Mucosa of gallbladder (tissue), 1 donor: ENCODE data around the gene SORCS3. TPM values are rescaled to one million over a fixed set of nuclear protein-coding genes. Genes with fewer than 3 reads are reported as not detected.

Source experiments
- DNase-seq: peaks from one replicate; pipeline ENCODE4 v3.0.0-alpha.2; 2020; ENCODE audit warnings: low spot score
- total RNA-seq: library from RNA; stranded (reverse); gene quantifications from one replicate; pipeline ENCODE4 v1.2.1, GENCODE V29; 2021
- donor health status: DM: no; HTN: no; CAD: no.

SORCS3 gene
- 0.17 TPM for total RNA-seq

DNA sequence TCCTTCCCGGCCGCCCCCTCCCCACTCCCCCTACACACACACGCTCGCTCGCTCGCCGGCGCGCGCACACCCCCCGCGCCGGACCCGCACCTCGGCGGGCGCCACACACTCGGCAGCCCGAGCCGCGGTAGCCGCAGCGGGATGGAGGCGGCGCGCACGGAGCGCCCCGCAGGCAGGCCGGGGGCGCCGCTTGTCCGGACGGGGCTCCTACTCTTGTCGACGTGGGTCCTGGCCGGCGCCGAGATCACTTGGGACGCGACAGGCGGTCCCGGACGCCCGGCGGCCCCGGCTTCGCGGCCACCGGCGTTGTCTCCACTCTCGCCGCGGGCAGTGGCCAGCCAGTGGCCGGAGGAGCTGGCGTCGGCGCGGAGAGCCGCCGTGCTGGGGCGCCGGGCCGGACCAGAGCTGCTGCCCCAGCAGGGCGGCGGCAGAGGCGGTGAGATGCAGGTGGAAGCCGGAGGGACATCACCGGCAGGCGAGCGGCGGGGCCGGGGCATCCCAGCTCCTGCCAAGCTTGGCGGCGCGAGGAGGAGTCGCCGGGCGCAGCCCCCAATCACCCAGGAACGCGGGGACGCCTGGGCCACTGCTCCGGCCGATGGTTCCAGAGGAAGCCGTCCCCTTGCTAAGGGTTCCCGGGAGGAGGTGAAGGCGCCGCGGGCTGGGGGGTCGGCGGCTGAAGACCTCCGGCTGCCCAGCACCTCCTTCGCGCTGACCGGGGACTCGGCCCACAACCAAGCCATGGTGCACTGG is at the start of gene SORCS3:
Gene SORCS3 (plus strand): TSS at position 104 of the 750 bp plus-strand sequence.
- no peak for DNase-seq

DNA sequence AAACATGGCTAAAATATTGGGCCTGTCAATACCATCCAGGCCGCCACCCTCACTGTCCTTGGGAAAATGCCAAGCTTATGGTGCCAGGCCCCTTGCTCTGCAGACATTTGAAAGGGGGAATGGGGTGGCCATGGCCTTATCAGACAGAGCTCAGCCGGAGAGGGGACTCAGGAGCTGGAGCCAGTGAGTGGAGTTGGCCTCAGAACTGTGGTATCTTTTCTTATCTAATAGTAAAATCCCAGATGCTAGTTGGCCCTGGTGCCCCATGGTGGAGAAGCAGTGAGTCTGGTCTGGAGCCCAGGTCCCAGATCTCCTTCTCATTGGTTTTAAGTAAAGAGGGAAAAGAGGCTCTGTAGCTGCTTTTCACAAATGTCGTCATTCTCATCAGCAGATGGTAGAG is 49.6 kb upstream of the SORCS3 start:
- DNase-seq: no peak

DNA sequence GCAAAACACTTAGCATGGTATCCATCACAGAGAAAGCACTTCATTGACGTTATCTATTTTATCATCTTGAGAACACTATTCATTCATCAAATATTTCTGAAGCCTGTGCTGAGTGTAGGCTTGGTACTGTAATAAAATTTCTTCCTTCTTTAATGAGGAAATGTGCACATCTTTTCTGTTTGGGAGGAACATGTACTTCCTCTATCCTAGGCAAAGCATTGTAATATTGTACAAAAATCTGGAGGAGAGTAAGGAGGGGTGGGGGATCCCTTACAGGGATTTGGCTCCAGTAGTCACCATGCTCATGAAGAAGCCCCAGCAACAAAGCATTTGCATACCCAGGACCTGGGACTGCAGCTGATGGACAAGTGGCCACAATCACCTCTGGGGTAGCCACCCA is 39.9 kb upstream of the SORCS3 start:
- DNase-seq: no peak

DNA sequence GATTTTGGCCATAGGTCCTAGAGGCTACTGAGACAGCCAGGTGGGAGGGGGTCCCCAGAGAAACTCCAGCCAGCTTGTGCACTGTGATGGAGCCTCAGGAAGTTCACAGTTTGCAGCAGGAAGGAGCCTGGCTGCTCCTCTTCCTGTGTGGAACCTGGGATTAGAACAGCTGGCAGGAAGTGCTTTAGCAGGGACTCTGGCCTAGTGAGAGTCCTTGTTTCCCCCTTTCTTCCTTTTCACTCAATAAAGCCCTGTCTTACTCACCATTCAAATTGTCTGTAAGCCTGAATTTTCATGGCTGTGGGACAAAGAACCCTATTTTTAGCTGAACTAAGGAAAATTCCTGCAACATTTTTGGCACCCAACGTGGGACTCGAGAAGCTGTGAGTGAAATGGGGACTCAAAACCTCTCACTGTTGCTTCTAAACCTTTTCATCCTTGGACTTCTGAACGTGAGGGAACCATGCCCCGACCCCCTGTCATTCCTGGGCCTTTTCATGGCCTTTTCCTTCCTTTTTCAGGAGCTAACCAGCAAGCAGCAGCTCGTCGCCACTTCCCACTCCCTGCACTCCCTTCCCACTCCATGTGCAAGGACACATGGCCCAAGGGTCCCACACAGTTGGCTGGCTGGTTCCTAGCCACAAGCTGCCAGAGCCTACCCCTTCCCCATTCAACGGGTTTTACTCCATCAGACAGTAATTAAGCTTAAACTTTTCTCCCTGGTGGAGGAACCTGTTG is 32.8 kb upstream of the SORCS3 start:
- no peak for DNase-seq

DNA sequence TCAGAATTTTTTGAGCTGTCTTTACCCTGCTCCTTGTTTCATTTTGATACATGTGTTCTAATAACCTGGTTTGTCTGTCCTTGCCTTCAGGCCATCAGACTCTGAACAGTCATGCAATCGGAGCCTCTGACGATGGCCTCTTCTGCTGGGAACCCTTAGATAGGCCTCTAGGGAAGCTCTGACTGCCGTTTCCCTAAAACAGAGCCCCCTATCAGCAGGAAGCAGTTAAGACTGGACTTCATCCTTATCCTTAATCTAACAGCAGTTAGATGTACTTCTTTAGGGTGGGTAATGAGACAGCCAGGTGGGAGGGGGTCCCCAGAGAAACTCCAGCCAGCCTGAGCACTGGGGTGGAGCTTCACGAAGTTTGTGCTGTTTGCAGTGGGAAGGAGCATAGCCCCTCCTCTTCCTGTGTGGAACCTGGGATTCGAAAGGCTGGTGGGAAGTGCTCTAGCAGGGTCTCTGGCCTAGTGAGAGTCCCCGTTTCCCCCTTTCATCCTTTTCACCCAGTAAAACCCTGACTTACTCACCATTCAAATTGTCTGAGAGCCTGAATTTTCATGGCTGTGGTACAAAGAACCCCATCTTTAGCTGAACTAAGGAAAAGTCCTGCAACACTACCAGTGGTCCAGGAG is 28.4 kb upstream of the SORCS3 start:
- DNase-seq: no peak

DNA sequence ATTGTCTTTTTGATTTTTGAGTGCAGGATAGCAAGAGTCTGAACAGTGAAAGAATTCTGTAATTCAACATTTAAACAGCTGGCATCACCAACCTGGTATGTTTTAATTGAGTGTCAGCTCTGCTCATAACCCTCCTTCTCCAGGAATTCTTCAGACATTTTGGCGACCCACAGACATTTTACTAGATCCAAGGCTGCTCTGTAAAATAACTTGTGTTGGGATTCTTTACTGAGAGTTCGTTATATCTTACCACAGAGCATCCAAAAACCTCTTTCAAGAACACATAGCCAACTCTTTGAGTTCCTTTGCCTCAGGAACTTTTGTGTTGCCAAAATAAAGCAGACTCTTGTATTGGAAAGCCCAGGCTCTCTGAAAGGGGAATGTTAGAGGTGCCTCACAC is 27.7 kb upstream of the SORCS3 start:
- no peak for DNase-seq

DNA sequence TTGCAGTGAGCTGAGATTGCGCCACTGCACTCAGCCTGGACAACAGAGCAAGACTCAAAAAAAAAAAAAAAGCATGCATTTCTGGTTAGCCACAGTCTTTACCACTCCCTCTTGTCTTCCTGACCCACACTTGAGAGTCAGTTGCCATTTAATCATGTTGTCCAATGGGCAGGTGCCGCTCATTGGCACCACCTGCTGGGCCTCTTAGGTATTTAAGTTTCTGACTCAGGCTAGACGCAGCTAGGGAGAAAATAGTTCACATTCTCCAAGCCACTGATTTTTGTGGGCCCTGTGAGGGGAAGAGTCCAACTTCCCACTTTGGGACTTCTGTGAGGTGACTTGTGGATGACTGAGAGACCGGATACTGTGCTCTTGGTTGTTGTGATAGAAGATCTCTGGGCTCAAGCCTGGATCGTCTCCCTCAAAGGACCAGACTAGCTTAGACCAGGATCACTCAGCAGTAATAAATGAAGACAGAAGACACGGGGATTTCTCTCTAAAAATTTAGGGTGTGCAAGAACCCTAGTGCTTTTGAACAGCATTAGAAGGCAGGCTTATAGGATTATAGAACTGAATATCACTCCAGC is 26.8 kb upstream of the SORCS3 start:
- no peak for DNase-seq

DNA sequence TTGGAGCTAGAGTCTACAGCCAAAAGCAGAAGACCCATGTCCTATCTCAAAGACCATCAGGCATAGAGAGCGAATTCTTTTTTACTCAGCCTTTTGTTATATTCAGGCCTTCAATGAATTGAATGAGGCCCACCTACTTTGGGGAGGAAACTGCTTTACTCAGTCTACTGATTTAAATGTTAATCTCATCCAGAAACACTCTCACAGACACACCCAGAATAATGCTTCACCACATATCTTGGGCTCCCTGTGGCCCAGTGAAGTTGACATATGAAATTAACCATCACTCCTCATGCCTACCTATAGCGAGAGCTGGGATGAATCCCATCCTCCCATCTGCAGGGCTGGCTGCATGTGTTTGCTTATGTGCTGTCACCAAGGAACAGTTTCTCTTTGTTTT is 26.0 kb upstream of the SORCS3 start:
- no peak for DNase-seq

DNA sequence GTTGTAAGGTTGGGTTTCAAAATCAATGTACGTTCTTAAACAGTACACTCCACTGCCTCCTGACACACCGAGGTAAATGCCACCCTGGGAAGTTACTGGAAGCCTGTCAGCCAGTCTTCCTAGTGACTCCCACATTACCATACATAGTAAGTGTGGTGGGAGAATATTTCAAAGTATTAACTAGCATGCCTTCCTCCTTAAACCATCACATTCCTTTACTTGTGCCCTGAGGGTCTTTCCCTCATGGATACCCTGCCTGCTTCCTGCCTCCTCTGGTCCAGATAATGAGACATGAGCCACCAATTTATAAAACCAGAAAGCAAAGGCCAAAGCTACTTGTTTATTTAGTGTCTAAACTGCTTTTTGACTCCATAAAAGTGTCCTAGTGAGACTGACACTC is 23.3 kb upstream of the SORCS3 start:
- no peak for DNase-seq

DNA sequence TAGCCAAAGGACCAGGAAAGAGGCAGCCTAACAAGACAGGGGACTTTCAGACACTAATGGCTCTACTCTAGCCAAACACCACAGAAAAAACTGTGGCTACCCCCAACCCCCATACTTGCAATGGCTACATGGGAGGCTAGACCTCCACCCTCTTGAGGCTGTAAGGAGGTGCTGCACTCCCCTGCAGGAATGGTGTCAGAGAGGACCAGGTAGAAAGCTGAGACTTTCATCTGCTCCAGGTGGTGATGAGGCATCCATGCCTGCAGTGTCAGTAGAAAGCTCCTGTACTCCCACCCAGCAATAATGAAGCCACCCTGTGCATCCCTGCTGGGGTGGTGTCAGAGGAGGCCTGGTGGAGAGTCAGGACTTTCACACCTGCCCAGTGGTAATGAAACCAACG is 18.9 kb upstream of the SORCS3 start:
- no peak for DNase-seq

DNA sequence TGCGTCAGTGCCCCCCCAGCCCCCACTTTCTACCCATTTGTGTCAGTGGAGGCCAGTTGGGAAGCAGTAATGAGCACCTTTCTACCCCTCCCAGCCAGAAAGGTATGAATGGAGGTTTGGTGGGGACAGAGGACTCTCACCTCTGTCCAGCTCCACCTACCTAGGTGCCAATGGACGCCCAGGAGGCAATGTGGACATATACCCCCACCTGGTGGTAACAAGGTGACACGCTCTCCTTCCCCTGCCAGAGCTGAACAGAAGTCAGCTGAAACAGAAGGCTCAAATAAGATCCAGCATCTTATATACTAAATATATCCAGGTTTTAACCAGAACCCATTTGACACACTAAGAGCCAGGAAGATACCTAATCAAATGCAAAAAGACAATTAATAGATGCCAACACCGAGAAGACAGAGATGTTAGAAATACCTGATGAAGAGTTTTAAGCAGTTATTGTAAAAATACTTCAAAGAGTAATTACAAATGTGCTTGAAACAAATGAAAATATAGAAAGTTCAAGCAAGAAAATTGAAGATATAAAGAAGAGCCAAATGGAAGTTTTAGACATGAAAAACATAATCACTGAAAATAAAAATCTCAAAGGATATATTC is 18.4 kb upstream of the SORCS3 start:
- DNase-seq: no peak

DNA sequence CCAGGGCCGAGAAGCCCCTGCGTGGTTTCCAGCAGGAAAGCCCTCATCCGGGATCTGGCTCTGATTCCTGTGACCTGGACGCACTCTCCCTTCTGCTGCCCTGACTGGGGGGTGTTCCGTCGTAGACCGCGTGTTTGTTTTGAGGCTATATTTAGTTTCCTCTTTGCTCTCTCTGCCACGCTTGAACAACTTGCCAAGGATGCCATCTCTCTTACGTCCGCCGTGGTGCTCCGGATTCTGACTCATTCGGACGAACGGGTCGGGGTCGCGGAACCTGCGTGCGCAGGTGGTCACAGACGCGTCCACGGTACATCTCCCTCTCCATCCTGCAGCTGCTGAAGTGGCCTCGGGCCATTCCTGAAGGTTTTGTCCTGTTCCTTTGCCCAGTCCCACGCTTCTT is 10.4 kb upstream of the SORCS3 start:
- DNase-seq: no peak

DNA sequence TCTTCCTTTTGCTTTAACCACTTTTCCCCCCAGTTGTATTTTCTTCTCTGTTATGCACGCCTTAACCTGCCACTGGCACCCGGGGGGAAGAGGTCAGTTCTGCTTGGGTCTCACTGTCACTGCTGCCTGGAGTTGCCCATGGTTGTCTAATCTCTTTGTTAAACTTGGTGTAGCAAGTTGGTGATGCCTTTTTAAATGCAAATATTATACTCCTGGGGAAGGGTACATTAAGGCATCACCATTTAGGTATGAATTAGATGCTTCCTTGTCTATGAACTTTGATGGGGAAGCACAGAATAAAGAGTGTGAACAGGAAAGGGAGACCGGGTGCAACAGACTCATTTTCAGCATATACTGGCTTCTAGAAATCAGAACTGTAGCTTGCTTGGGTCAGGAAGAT is 9.1 kb upstream of the SORCS3 start:
- DNase-seq: no peak

DNA sequence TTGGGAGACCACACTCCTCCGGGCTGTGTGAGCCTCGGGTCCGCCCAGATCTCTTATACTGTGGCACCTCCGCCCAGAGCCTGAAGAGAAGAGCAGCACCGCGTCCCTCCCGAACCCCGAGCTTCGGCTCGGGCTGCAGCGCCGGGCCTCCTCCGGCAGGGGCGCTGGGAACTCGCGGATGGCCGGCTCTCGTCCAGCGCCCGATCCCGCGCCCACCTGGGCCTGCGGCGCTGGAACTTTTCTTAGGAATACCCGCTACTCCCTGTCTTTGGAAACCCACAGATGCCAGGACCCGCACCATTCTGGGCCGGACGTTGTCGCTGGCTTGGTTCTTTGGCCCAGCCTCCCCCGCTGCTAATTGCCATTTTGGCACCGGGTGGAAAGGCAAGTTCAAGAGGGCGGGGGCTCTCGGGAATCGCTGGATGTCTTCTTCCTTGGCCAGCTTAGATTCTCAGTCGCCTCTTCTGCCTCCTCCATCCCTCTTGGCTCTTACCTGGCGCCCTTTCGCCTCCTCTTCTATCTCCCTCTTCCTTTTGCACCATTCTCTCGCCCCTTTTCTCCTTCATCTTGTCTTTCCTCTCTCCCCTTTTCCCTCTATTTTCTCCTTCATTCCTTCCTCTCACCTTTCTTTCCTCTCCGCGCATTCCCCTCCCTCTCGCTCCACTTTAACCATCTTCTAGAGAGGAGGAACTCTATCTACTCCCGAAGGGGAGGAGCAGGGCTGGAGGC is 2.1 kb upstream of the SORCS3 start:
- DNase-seq: no peak

DNA sequence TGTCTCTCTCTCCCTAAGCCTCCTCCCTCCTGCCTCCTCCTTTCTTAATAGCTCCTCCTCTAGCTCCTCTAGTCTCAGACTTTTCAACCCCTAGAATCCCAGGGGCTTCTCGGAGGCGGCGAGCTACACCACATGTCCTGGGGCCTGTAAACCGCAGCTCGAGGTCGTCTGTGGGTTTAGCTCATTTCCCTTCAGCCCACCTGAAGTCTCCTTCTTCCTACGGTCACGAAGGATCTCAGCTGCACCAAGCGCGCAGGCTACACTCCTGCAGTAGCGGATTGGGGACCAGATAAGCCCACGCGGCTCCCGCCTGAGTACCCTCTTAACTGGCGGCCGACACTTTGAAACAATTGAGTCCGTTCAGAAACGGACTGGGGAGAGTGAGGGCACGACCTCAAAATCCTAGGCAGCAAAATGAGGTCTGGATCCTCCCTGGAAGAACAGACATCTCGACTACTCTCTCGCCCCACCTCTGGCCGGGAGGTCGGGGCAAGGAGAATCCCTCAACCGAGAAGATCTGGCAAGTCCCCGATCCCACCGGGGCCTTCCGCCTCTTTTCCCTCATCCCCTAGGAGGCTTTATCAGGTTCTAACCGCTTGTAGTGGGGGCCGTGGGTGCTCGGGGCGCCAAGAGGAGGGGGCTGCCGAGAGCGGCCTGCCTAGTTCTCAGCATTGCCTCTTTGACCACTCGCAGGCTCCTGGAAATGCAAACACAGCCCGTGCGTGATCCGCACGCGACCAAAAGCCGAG is 1.3 kb upstream of the SORCS3 start:
- no peak for DNase-seq

DNA sequence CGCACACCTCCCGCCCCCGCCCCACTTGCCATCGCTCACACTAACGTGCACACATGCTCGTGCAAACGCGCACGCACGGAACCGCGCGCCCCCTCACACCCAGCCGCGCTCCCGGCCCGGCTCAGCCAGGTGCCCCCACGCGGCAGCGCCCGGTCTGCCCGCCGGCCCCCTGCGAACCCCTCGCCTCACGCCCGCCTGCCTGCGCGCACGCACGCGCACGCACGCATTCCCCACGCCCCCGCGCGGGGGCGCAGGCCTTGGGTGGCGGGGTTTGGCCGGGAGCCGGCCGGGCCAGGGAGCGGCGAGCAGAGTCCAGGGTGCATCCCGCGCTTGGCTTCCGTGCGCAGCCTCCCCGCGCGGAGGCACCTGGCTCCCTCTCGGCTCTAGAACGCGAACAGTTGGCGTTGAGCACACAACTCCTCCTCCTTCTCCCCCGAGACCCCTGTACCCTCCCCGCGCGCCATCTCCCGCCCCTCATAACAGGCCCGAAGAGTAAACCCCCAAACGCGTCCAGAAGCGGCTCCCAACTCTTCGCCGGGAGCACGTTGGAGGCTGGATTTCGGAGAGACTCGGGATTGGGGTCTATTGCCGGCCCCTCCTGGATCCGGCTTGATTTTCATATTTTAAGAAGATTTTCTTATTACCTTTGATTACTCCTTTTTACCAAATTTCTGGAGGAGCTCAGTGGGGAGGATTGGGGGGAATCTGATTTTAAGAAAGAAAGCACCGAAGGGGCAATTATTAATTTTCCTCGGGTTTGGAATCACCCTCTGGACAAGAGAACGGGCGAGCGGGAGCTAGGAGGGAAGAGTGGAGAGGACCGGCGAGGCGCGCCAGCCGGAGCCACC is 527 bp upstream of the SORCS3 start:
- no peak for DNase-seq

DNA sequence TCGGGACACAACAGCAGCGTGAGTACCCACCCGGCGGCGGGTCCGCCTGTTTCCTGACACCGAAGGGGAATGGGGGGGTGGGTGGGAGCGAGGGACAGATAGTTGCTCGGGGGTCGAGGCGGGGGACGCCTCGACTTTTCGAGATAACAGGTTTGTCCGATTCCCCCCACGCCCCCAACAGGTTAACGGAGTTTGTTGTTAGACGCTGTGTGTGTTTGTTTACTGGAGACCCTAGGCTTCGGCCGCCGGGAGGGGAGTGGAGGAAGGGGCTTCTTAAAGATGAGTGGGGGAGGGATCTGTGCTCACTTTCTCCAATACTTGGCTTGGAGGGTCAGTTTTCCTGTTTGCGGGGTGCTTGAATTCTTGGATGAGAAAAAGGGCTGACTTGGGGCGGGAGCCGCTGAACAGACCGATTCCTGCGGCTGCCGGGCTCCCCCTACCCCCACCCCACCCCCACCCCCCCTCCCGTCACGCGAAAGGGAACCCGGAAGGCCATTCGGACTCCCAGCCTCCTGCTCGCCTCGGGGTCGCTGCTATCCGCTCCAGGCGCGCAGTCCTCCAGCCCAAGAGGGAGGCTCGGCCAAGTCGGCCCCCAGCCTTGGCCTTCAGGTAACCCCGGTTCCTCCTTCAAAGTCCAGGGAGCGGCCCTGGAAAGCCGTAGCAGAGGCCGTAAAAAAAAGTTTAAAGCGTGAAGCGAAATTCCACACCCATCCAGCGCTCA is 1.0 kb downstream of the SORCS3 start:
- no peak for DNase-seq

DNA sequence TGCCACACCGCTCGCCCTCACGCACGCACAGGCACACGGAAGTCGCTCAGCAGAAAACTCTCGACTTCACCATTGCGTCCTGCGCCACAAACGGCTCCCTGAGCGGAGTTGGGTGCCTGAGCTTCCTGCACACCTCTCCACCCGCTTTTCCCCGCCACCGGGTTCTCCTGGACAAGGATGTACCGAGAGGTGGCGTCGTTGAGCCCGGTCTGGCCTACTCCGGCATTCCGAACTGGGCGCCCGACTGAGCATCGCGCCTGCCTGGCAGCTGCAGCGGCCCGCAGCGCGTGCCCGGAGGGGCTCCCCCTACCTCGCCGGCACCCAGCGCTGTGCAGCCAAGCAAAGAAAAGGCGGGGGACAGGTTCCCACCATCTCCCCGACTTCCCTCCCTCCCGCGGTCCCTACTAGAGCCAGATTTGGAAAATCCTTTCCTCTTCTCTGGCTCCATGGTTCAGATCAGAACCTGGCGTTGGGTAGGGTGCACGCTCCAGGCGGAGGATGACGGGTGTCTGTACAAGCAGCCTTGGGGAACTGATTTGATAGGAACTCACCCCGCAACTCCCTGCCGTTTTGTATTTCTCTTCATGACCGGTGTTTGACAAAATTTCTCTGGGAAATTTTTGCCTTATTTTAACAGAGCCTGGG is 1.7 kb downstream of the SORCS3 start:
- DNase-seq: no peak

DNA sequence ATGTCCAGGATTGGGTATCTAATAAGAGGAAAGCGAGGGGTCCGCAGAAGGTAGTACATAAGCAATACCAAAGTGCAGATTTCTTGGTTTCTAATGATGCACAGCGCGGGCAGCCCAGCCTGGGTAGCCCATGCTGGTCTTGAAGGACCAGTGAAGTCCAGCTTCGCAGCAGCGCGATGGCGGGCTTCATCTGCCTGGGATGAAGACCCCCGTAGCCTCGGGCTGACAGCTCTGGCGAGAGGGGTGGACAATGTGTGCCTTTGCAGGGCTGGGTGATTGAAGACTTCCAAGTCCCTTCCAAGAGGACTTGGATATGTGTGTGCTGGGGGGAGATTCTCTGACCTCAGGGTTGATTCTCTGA is 2.2 kb downstream of the SORCS3 start:
- no peak for DNase-seq
